Epithelial cell of esophagus (primary cell): ENCODE data around the gene CTNNBIP1.

Experiments
- DNase-seq: peaks from one replicate; pipeline ENCODE4 v3.0.0; 2010; ENCODE audit warnings: low read depth
- H3K4me3 ChIP-seq: 2 replicates; pipeline ENCODE4 v1.5.1; 2011; ENCODE audit warnings: mild to moderate bottlenecking, low read length, control low read depth
- TF ChIP-seq, protein P1 (sequence below): IDR thresholded peaks from 2 replicates; pipeline ENCODE4 v1.5.1; 2011; ENCODE audit warnings: low read depth, mild to moderate bottlenecking, low read length, control low read depth, inconsistent platforms; ENCODE audit not compliant: insufficient read depth; ENCODE audit errors: missing control alignments

The CTNNBIP1 gene

GRCh38 chr1:9905010-9905409 is 5.1 kb downstream of the CTNNBIP1 start:
- no peak overlapping the region for H3K4me3 ChIP-seq
- TF ChIP-seq, protein P1, sequence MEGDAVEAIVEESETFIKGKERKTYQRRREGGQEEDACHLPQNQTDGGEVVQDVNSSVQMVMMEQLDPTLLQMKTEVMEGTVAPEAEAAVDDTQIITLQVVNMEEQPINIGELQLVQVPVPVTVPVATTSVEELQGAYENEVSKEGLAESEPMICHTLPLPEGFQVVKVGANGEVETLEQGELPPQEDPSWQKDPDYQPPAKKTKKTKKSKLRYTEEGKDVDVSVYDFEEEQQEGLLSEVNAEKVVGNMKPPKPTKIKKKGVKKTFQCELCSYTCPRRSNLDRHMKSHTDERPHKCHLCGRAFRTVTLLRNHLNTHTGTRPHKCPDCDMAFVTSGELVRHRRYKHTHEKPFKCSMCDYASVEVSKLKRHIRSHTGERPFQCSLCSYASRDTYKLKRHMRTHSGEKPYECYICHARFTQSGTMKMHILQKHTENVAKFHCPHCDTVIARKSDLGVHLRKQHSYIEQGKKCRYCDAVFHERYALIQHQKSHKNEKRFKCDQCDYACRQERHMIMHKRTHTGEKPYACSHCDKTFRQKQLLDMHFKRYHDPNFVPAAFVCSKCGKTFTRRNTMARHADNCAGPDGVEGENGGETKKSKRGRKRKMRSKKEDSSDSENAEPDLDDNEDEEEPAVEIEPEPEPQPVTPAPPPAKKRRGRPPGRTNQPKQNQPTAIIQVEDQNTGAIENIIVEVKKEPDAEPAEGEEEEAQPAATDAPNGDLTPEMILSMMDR, result no peak
- DNase-seq, result no peak

DNA sequence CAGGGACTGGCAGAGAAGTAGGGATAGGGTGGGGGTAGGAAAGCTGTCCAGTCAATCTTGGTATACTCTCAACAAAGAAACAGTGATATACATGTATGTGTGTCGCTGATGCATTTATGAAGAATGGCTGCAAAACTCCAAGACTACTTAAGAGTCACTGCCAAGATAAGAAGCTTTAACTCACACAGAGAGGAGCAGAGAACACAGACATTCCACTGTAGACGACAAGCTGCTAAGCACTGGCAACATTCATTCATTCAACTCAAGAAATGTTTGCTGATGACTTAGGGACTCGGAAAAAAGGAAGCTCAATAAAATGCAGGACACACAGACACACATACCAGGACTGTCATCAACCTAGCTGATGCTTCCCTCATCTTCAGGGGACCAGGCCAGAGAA is 5.5 kb downstream of the CTNNBIP1 start:
- TF ChIP-seq, protein P1, result no peak

DNA sequence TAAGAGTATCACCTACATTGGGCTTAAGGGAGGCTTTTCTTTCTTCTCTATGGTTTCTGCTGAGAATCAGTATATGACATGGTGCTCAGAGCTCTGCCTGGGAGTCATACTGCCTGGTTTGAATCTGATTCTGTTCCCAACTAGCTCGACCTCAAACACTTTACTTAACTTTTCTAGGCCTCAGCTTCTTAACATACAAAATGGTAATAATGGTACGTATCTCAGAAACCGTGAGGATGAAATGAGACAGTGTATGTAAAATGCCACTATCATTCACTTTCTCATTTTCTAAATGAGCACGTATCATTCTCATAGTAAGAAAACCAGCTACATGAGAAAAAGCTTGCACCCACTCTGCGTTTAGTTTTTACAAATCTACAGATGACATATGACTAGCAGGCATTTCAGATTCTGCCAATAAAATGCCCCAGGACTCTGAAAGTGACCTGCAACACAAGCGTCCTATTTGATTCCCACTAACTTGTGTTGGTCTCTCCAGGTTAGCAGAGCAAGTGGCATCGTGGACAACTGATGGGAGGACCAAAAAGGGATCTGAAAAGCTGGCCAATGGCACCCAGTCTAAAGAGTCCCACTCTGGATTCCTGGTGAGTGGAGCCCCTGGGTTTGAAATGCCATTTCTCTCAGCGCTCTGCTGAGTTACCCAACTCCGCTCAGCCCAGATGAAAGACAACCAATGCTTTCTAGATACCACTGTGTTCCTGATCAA is 6.1 kb downstream of the CTNNBIP1 start:
- DNase-seq, result no peak
- TF ChIP-seq, protein P1, result no peak
- H3K4me3 ChIP-seq, result no peak overlapping the region

More for the DNA sequence above, 5.5 kb downstream of the CTNNBIP1 start:
- DNase-seq, result no peak
- no peak overlapping the region for H3K4me3 ChIP-seq

- no peak overlapping the region for H3K4me3 ChIP-seq
- no peak for DNase-seq
- TF ChIP-seq, protein P1, result no peak
Measured at GRCh38 chr1:9902060-9902452, 8.0 kb downstream of the CTNNBIP1 start.

DNA sequence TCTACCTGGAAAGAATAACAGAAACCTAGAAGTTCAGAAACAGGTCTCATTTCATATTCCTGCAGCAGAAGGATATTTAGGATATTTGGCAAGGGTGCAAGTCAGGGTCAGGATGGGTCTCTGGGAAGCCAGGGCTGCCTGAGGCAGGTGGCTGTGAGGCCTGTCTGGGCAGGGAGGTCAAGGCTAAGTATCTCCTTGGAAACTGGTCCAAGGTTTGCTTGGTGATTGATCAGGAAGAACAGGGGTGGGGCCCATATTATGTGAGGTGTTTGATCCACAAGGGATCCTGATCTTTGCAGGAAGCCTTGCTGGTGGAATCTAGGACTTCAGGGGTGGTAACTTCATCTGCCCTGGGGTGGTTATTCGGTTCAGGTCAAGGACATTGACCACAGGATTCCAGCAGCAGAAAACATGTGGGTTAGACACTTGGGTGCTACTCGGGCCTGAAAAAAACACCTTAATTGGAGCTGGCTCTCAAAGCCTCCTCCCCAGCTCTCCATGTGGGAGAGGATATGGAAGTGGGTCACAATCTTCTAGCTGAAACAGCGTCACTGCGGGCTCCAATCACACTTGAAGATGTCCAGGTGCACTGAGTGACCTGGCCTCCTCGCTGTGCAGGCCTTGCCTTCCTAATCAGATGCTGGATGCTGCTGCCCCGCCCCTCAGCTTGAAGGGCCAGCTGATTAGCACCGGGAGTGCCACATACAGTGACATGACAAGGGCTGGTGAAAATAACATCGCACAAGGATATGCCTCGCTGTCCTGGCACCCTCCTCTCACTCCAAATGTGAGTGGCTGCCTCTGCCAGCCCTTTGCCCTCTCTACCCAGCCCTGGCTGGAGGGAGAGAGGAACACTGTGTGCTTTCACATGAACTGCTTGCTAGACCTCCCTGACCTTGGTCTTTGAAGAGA is 8.7 kb downstream of the CTNNBIP1 start:
- H3K4me3 ChIP-seq, result no peak overlapping the region
- no peak for DNase-seq

DNA sequence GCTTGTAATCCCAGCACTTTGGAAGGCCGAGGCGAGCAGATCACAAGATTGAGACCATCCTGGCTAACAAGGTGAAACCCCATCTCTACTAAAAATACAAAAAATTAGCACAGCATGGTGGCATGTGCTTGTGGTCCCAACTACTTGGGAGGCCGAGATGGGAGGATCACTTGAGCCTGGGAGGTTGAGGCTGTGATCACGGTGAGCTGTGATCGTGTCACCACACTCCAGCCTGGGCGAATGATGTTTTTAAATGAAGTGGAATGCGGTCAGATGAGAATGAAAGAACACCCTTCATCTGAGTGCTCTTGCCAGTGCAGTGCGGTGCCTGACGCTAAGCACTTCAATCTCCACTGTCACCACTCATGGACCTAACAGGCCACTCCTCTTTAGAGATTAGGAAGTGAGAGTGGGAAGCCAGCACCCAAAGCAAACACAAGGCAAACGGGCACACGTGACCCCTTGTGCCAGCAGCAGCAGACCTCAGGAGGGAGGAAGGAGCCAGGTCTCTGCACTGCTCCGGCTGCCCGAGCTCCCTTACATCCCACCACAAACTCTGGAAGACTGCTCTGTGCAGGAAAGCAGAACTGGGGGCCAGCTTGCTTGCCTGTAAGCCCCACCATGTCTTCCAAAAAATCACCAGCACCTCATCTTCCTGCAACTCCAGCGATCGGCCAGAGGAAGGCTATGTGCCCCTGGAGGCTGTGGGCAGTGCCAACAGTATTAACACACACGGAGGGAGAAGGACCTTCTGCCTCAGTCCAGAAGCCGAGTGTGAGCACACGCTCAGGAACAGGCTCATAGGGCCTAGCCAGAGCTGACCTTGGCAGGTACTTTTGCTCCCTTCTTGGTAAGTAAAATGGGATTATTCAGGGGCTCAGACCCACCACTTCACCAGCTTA is 9.7 kb downstream of the CTNNBIP1 start:
- DNase-seq, result no peak
- TF ChIP-seq, protein P1, result no peak
- no peak overlapping the region for H3K4me3 ChIP-seq

More for the DNA sequence above, 8.7 kb downstream of the CTNNBIP1 start:
- TF ChIP-seq, protein P1, result no peak
